D721Med (cell line): Measurements from ENCODE around the gene FGD5.

Experiments used
- DNase-seq: peaks from one replicate; pipeline ENCODE4 v3.0.0; 2011; ENCODE audit warnings: low spot score; ENCODE audit not compliant: insufficient read length
- FAIRE-seq: peaks from 2 replicates; lab custom pipeline; 2011; peaks lifted over from hg19 to GRCh38; lab: Jason Lieb, UNC
- TF ChIP-seq, protein P1 (sequence below): IDR thresholded peaks from 2 replicates; pipeline ENCODE4 v1.5.1; 2012; ENCODE audit warnings: mild to moderate bottlenecking, control low read depth; ENCODE audit not compliant: insufficient read depth; ENCODE audit errors: missing control alignments

Gene FGD5

DNA sequence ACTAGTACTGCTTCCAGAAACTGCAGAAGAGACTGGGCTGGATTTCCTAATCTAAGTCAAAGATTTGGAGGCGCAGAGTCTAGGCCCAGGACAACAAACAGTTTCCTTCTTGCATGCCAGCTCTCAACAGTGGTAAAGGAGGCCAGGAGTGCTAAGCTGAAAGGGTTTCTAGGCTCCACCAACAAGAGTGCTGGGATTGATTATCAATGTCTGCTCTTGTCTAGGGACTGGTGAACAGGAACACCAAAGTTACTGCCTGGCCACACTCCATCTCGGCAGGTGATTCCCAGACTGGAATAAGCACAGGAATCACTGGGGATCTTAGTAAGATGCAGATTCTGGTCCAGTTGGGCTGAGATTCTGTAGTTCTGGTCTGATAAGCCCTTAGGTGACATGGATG lies 22.8 kb upstream of the FGD5 start:
- DNase-seq (no peak), FAIRE-seq (no peak)
- TF ChIP-seq, protein P1, sequence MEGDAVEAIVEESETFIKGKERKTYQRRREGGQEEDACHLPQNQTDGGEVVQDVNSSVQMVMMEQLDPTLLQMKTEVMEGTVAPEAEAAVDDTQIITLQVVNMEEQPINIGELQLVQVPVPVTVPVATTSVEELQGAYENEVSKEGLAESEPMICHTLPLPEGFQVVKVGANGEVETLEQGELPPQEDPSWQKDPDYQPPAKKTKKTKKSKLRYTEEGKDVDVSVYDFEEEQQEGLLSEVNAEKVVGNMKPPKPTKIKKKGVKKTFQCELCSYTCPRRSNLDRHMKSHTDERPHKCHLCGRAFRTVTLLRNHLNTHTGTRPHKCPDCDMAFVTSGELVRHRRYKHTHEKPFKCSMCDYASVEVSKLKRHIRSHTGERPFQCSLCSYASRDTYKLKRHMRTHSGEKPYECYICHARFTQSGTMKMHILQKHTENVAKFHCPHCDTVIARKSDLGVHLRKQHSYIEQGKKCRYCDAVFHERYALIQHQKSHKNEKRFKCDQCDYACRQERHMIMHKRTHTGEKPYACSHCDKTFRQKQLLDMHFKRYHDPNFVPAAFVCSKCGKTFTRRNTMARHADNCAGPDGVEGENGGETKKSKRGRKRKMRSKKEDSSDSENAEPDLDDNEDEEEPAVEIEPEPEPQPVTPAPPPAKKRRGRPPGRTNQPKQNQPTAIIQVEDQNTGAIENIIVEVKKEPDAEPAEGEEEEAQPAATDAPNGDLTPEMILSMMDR = no peak

DNA sequence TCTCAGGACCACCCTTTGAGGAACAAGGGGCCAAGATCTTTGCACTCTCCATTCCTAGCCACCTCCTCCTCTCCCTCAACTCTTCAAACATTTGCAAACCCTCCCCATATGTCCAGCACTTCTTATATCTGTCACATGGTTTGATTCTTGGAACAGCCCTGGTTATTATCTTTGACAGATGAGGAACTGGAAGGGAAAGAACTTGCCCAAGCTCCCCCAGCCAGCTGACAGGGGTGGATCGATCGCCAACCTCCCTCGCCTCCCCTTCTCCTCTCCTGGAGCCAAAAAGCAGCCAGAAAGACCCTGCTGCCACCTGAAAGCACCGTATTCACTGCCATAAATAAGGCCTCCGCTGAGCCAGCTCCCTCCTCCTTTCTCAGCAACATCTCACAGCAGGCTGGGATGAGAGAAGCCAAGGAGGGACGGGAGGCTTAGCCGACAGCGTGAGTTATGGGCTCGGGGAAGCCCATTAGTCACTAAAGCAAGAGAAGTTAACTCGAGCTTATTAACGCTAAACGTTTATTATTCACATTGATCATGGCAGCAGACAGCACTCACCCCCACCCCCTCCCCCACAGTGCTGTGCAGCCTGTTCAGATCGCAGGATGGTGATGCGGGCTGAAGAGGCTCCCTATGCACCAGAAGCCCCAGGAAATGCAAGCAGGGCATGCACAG lies 22.2 kb upstream of the FGD5 start:
- FAIRE-seq (no peak), DNase-seq (no peak)
- TF ChIP-seq, protein P1 = no peak

DNA sequence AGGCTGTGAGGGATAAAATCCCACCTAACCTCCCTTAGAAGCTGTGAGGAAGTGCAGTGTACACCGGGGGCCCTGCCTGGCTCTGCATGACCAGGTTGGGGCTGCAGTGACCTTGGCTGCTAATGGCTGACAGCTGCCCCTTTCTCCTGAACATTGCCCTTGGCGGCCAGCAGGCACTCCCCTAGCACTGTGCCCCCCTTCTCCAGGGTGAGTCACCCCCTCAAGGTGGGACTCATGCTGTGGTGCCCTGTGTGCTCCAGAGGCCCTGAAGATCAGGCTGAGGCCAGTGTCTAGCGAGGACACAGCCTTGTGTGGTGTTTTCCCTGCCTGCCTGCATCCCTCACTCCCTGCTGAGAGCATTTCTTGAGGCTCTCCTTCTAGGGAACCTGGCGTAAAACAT lies 21.0 kb upstream of the FGD5 start:
- FAIRE-seq = no peak
- TF ChIP-seq, protein P1 = no peak
- no peak for DNase-seq

DNA sequence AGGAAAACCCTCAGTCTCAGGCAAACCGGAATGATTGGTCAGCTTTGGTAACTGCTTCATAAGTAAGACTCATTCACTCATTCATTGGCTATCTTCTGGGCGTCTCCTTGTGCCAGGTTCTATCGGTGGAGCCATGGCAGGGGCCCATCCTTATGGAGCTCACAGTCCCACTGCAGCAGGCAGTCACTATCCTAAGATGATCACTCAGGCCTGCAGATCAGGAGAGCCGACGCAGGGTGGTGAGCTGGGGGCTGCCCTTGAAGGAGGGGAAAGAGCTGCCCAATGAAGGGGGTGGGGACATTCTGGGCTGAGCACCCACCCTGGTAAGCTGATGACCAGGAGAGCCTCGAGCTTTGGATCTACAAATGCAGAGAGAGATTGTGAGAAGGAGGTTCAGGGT lies 20.5 kb upstream of the FGD5 start:
- TF ChIP-seq, protein P1 = no peak
- no peak for DNase-seq
- FAIRE-seq = no peak

DNA sequence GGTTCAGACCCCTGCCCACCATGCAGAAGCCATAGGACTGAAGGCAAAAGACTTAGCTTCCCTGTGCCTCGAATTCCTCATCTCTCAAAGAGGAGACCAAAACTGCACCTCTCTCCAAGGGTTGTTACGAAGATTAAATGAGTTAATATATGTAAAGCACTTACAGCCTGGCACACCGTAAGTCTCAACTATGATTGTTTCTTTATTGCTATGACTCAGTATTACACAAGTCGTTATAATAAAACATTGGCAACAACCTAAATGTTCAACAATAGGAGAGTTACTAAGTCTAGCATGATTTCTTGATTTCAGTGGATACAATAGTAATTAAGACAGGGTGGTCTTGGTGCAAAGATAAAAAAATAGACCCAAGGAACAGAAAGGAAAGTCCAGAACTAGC lies 19.6 kb upstream of the FGD5 start:
- TF ChIP-seq, protein P1 = no peak
- FAIRE-seq = no peak

DNA sequence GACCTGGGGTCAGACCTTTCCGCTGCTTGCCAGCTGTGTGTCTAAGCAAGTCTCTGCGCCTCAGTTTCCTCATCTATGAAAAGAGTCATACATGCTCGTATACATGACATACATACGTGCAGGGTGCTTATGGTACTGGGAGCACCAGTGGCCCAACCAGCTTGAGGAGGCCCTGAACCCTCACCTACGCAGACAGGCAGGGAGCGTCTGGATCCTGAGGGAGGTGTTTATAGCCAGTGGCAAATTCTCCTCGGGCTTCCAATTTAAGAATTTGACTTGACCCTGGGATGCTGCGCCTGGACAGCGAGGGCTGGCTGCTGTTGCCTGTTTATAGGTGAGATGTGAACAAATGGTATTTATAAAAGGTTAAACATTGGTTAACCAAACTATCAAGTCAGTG lies 17.7 kb upstream of the FGD5 start:
- DNase-seq = no peak
- TF ChIP-seq, protein P1 = no peak
- no peak for FAIRE-seq

More for the DNA sequence above, 19.6 kb upstream of the FGD5 start:
- DNase-seq = no peak

DNA sequence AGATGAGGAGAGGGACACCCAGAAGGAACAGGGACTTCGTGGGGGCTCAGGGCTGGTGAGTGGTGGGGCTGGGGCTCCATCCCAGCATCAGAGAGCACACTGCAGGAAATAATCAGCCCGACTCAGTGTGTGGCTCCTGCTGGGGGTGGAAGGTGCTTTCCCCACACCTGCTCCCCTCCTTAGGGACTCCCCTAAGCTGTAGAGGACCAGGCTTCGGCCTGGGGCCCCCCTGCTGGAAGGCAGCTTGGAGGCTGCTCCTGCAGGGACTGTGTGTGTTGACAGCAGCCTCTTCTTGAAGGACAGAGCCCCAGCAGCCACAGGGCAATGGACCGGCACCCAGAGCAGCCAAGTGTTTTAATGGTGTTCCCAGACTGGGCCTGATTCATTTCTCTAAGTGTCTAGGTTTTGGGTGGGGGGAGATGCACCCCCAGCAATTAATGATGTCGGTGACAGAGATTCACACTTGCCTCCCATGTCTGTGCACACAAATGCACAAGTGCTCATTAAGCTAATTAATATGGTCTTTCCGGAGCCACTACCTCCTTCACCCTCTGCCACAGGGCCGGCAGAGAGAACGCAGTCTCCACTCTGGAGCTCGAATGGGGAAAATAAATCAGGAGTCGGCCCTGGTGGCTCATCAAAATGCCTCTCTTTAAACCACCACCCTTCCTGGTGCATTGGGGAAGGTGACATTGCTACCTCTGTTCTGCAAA lies 16.9 kb upstream of the FGD5 start:
- TF ChIP-seq, protein P1 = no peak
- FAIRE-seq = no peak
- DNase-seq = no peak
